ENCODE results near the gene SLC22A23. TPM values are rescaled to one million over a fixed set of nuclear protein-coding genes. Genes with fewer than 3 reads are reported as not detected.

SLC22A23 gene
- total RNA-seq, 4 donors from 2014 or later = 26.6 to 42.6 (median 37.6) TPM

DNA sequence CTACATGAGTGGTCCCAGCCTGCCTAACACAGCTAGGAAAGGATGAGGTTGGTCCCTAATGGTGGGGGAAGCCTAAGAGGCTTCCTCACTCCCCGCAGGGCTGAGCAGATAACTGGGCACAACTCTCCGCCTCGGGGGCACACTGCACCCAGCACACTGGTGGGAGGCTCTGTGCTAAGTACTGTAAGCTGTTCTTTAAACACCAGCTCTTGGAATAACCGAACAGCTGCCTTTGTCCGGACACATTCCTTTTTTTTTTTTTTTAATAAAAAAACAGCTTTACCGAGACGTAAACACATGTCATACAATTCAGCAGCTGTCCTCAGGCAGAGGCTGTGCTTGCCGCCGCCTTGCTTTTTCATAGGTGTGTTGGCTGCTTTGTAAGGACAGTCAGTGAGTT is 191.2 kb downstream of the SLC22A23 start:
- Histone ChIP-seq H3K27me3 (no peaks in the 10 kb centered on the region), H3K4me1 (peaks cover 15 to 70% (median 31%) of the 10 kb centered on the region in 3 donors), H3K36me3 (peaks cover 8 to 60% (median 10%) of the 10 kb centered on the region in 3 donors), H3K27ac (peak overlapping the region in 1 of 4 donors; percentile 48), H3K9me3 (no peaks in the 10 kb centered on the region), H3K4me3 (no peak overlapping the region)
- intact Hi-C loops (cut with DNase I) = no loop called here
- no peak for TF ChIP-seq POLR2A (IDR thresholded peaks at IDR 0.05)
- no peak for TF ChIP-seq CTCF (IDR thresholded peaks at IDR 0.05)
- 43 to 46% methylated on average over 8 to 9 of the region's 9 CpGs for WGBS, 2 donors
- DNase-seq = no peak

DNA sequence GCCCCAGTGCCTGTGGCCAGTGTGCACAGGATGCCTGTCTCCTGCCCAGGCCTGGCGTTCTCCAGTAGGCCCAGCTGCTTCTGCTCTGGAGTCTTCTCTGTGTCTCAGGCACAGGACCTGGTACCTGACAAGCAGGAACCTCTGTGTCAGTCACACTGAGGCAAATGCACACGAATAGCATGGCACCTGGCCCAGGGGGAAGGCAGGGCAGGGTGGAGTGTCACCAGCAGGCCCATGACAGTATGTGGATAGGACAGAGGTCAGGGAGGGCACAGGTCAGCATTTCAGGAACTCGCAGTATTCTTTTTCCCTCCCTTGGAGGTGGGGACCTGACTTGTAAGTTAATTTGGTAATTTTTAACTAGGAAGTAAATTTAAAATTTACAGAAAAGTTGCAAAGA is 192.5 kb downstream of the SLC22A23 start:
- no peak for TF ChIP-seq POLR2A (IDR thresholded peaks at IDR 0.05)
- no peak for TF ChIP-seq CTCF (IDR thresholded peaks at IDR 0.05)
- H3K27ac ChIP-seq = peak overlapping the region in 2 of 4 donors; percentile 32 to 52
- DNase-seq = no peak
- H3K9me3 ChIP-seq = no peaks in the 10 kb centered on the region
- 58 to 87% methylated on average over 1 to 3 of the region's 3 CpGs for WGBS, 2 donors
- H3K36me3 ChIP-seq = peaks cover 8 to 47% (median 10%) of the 10 kb centered on the region in 3 donors
- peaks cover 23 to 79% (median 40%) of the 10 kb centered on the region in 3 donors for H3K4me1 ChIP-seq
- intact Hi-C loops (cut with DNase I) = no loop called here
- no peak overlapping the region for H3K4me3 ChIP-seq
- no peaks in the 10 kb centered on the region for H3K27me3 ChIP-seq

DNA sequence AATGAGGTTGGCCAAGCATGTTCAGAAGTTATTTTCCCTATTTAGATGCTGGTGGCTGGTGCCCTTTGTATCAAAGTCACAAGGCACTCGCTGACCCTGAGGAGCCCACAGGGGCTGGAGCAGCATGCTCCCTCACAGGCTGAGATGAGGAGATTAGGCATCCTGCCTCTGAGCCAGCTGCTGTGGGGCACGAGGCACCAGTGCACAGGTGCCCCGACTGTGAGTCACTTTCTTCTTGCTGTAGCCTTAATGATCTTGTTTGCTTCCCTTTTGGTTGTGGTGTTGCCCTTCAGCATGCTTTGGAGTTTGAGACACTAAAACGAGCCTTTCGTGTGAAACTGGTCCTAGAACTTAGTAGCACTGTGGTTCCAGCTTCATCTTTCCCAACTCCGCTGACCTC is 193.8 kb downstream of the SLC22A23 start:
- no peaks in the 10 kb centered on the region for H3K9me3 ChIP-seq
- TF ChIP-seq CTCF (IDR thresholded peaks at IDR 0.05) (no peak), POLR2A (IDR thresholded peaks at IDR 0.05) (no peak)
- intact Hi-C loops (cut with DNase I) = no loop called here
- H3K4me1 ChIP-seq = peaks cover 23 to 85% (median 40%) of the 10 kb centered on the region in 3 donors
- WGBS, 2 donors = 65 to 79% methylated on average over 4 to 6 of the region's 6 CpGs
- DNase-seq = no peak
- peaks cover 8 to 34% (median 10%) of the 10 kb centered on the region in 3 donors for H3K36me3 ChIP-seq
- peak overlapping the region in 2 of 4 donors; percentile 32 to 52 for H3K27ac ChIP-seq
- H3K27me3 ChIP-seq = no peaks in the 10 kb centered on the region
- H3K4me3 ChIP-seq = no peak overlapping the region

DNA sequence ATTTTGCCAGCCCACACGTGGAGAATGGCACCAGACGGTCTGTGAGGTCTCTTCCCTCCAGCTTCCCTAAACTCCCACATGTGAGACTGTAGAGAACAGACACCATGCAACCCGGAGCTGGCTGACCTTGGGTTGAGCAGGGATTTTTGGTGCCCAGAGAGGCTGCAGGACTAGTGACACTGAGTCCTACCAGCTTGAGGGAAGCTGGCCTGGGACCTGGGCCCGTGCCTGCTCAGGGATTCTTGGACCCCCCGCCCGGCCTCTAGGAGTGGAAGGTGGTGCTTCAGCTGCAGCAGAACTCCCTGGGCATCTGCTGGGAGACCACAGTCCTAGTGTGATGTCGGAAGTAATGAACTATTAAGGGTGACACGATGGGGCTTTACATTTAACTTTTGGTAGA is 194.9 kb downstream of the SLC22A23 start:
- Histone ChIP-seq H3K9me3 (no peaks in the 10 kb centered on the region), H3K27me3 (no peaks in the 10 kb centered on the region), H3K4me1 (peaks cover 23 to 74% (median 37%) of the 10 kb centered on the region in 3 donors), H3K27ac (peak overlapping the region in 1 of 4 donors; percentile 40), H3K36me3 (peaks cover 8 to 24% (median 10%) of the 10 kb centered on the region in 3 donors), H3K4me3 (no peak overlapping the region)
- TF ChIP-seq POLR2A (IDR thresholded peaks at IDR 0.05) = no peak
- no peak for TF ChIP-seq CTCF (IDR thresholded peaks at IDR 0.05)
- no peak for DNase-seq
- WGBS, 2 donors = 64 to 100% methylated on average over 2 to 8 of the region's 8 CpGs
- intact Hi-C loops (cut with DNase I) = no loop called here

GRCh38 chr6:3261518-3261820 is 195.4 kb downstream of the SLC22A23 start:
- H3K4me3 ChIP-seq = no peak overlapping the region
- intact Hi-C loops (cut with DNase I) = no loop called here

More at GRCh38 chr6:3261518-3261820, 195.4 kb downstream of the SLC22A23 start:
- no peaks in the 10 kb centered on the region for H3K27me3 ChIP-seq
- H3K4me1 ChIP-seq = peaks cover 23 to 73% (median 37%) of the 10 kb centered on the region in 3 donors
- H3K36me3 ChIP-seq = peaks cover 8 to 24% (median 10%) of the 10 kb centered on the region in 3 donors
- peak overlapping the region in 2 of 4 donors; percentile 40 to 44 for H3K27ac ChIP-seq
- WGBS, 2 donors = 71% methylated on average over 4 of the region's 6 CpGs; no CpG with 5 or more reads in 1 of the 2 donors
- TF ChIP-seq POLR2A (IDR thresholded peaks at IDR 0.05) = no peak
- no peak for TF ChIP-seq CTCF (IDR thresholded peaks at IDR 0.05)
- H3K9me3 ChIP-seq = no peaks in the 10 kb centered on the region
- no peak for DNase-seq
